ENCODE results near the gene PIEZO1. TPM values are rescaled to one million over a fixed set of nuclear protein-coding genes. Genes with fewer than 3 reads are reported as not detected.

The PIEZO1 gene
- total and polyA plus RNA-seq, 2 donors (not counting 3 experiments of a cell fraction or from before 2014, with no cell fraction given): 298 to 322 TPM

DNA sequence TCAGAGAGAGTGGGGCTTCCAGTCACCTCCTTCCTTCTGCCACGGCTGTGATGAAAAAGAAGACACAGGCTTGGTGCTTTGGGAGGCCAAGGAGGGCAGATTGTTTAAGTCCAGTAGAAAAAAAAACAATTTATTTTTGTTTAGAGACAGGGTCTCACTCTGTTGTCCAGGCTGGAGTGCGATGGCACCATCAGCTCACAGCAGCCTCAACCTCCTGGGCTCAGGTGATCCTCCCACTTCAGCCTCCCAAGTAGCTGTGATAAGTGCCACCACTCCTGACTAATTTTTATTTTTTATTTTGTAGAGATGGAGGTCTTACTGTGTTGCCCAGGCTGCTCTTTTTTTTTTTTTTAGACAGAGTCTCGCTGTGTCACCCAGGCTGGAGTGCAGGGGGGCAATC is 119.5 kb downstream of the PIEZO1 start:
- Histone ChIP-seq H3K79me2 (ENCODE audit: control insufficient read depth, insufficient read depth, low read length) (peaks cover 20% of the 10 kb centered on the region), H3K36me3 (ENCODE audit: control insufficient read depth in 2 of 2, extremely low read depth in 1 of 2, insufficient read depth in 2 of 2, low read length in 2 of 2) (no peaks in the 10 kb centered on the region), H3K9ac (replicated peaks; ENCODE audit: extremely low read depth, insufficient read depth, low read length) (no peak overlapping the region), H3K9me3 (replicated peaks; ENCODE audit: control insufficient read depth, insufficient read depth, low read length) (no peaks in the 10 kb centered on the region), H3K27me3 (ENCODE audit: control insufficient read depth in 2 of 2, insufficient read depth in 2 of 2, low read length in 2 of 2) (no peaks in the 10 kb centered on the region), H3K4me1 (ENCODE audit: control insufficient read depth, extremely low read depth, insufficient read depth, low read length) (peaks cover 20% of the 10 kb centered on the region), H3K9me1 (replicated peaks; ENCODE audit: control insufficient read depth, extremely low read depth, insufficient read depth, low read length) (no peaks in the 10 kb centered on the region), H3K4me3 (replicated peaks in 1 of 3; ENCODE audit: insufficient read depth in 1 of 3, low read depth in 1 of 3, low read length in 3 of 3) (no peak overlapping the region), H3K4me2 (ENCODE audit: insufficient read depth, low read length) (no peak overlapping the region), H4K20me1 (replicated peaks; ENCODE audit: control insufficient read depth, extremely low read depth, insufficient read depth, low read length) (no peaks in the 10 kb centered on the region), H3K27ac (ENCODE audit: insufficient read depth, low read depth, low read length) (no peak overlapping the region), H2AFZ (ENCODE audit: low read depth, low read length) (no peak overlapping the region)
- BruUV-seq (replicated peaks): no TSS peak
- intact Hi-C loops (cut with micrococcal nuclease) (no loop called here), dilution Hi-C loops (cut with MboI; ENCODE audit: extremely low pct_ligation_motif_present, low sequenced_read_pairs) (no loop called here)
- CTCF ChIA-PET: interaction anchor here (1.2 to 1.8 kb wide), 3 partner anchors 10 to 39 kb away, joined by 3 to 8 read pairs (median 5); no protein-coding TSS in a partner anchor
- FAIRE-seq (peak; percentile 4), DNase-seq (ENCODE audit: low read depth, low spot score) (no peak)
- TF ChIP-seq JUN (IDR thresholded peaks at IDR 0.05; ENCODE audit: borderline replicate concordance, insufficient read depth, insufficient read length, low read depth) (no peak), GATA2 (IDR thresholded peaks at IDR 0.05; ENCODE audit: insufficient read depth, insufficient read length, low read depth, low read length) (no peak), POLR2A (IDR thresholded peaks at IDR 0.05; ENCODE audit: low read depth, low read length) (no peak), POLR2AphosphoS5 (IDR thresholded peaks at IDR 0.05; ENCODE audit: insufficient read depth, low read depth, low read length) (no peak), FOS (IDR thresholded peaks at IDR 0.05; ENCODE audit: borderline replicate concordance, insufficient read depth, low read length) (no peak), EZH2 (IDR thresholded peaks at IDR 0.05; ENCODE audit: borderline replicate concordance, low read depth, low read length, severe bottlenecking) (no peak), MYC (IDR thresholded peaks at IDR 0.05; ENCODE audit: low read depth, low read length) (no peak)
- TF ChIP-seq, protein P1, sequence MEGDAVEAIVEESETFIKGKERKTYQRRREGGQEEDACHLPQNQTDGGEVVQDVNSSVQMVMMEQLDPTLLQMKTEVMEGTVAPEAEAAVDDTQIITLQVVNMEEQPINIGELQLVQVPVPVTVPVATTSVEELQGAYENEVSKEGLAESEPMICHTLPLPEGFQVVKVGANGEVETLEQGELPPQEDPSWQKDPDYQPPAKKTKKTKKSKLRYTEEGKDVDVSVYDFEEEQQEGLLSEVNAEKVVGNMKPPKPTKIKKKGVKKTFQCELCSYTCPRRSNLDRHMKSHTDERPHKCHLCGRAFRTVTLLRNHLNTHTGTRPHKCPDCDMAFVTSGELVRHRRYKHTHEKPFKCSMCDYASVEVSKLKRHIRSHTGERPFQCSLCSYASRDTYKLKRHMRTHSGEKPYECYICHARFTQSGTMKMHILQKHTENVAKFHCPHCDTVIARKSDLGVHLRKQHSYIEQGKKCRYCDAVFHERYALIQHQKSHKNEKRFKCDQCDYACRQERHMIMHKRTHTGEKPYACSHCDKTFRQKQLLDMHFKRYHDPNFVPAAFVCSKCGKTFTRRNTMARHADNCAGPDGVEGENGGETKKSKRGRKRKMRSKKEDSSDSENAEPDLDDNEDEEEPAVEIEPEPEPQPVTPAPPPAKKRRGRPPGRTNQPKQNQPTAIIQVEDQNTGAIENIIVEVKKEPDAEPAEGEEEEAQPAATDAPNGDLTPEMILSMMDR (IDR thresholded peaks at IDR 0.05; ENCODE audit: extremely low read depth in 1 of 2, insufficient read depth in 1 of 2, low read depth in 1 of 2, low read length in 2 of 2): no peak
- TF ChIP-seq, protein P2, sequence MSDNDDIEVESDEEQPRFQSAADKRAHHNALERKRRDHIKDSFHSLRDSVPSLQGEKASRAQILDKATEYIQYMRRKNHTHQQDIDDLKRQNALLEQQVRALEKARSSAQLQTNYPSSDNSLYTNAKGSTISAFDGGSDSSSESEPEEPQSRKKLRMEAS (IDR thresholded peaks at IDR 0.05; ENCODE audit: insufficient read depth, insufficient read length): no peak
- POLR2A ChIA-PET: no interaction called here

Small RNA genes lying within 50 kb of the gene (microRNA-seq; reads per million reads assigned to microRNA genes)
- gene MIR4722 (ENCODE audit: borderline number of aligned reads, borderline replicate concordance): not detected

Other genes starting within 250 kb of the PIEZO1 start
- gene ZC3H18, start 214.8 kb downstream of the PIEZO1 start, total RNA-seq: 52.8 and 59.6 TPM in 2 replicates
- 12.1 and 12.7 TPM in 2 replicates for gene ZC3H18, start 214.8 kb downstream of the PIEZO1 start, polyA plus RNA-seq
- not detected in 2 replicates for gene IL17C, start 146.6 kb downstream of the PIEZO1 start, total RNA-seq
- gene IL17C, start 146.6 kb downstream of the PIEZO1 start, polyA plus RNA-seq: 0.14 and 0.17 TPM in 2 replicates
- gene CYBA, start 134.2 kb downstream of the PIEZO1 start, total RNA-seq: 37.0 and 45.8 TPM in 2 replicates
- gene CYBA, start 134.2 kb downstream of the PIEZO1 start, polyA plus RNA-seq: 77.3 and 100 TPM in 2 replicates
- 117 and 142 TPM in 2 replicates for gene MVD, start 122.1 kb downstream of the PIEZO1 start, total RNA-seq
- gene MVD, start 122.1 kb downstream of the PIEZO1 start, polyA plus RNA-seq: 60.3 and 64.4 TPM in 2 replicates
- 0.18 and 0.31 TPM in 2 replicates for gene SNAI3, start 98.7 kb downstream of the PIEZO1 start, total RNA-seq
- gene SNAI3, start 98.7 kb downstream of the PIEZO1 start, polyA plus RNA-seq: 0.30 and 0.38 TPM in 2 replicates
- gene RNF166, start 78.8 kb downstream of the PIEZO1 start, total RNA-seq: 38.8 and 41.8 TPM in 2 replicates
- 27.6 and 34.0 TPM in 2 replicates for gene RNF166, start 78.8 kb downstream of the PIEZO1 start, polyA plus RNA-seq
- gene CTU2, start 78.7 kb downstream of the PIEZO1 start, total RNA-seq: 33.7 and 37.5 TPM in 2 replicates
- 26.1 and 30.8 TPM in 2 replicates for gene CTU2, start 78.7 kb downstream of the PIEZO1 start, polyA plus RNA-seq
- gene CDT1, start 18.6 kb upstream of the PIEZO1 start, total RNA-seq: 26.5 and 30.6 TPM in 2 replicates
- gene CDT1, start 18.6 kb upstream of the PIEZO1 start, polyA plus RNA-seq: 15.6 and 19.3 TPM in 2 replicates
- 148 and 152 TPM in 2 replicates for gene APRT, start 26.7 kb upstream of the PIEZO1 start, total RNA-seq
- gene APRT, start 26.7 kb upstream of the PIEZO1 start, polyA plus RNA-seq: 143 and 179 TPM in 2 replicates
- 32.5 and 40.2 TPM in 2 replicates for gene GALNS, start 71.7 kb upstream of the PIEZO1 start, total RNA-seq
- 21.8 and 23.2 TPM in 2 replicates for gene GALNS, start 71.7 kb upstream of the PIEZO1 start, polyA plus RNA-seq
- gene TRAPPC2L, start 71.9 kb upstream of the PIEZO1 start, total RNA-seq: 61.9 and 80.0 TPM in 2 replicates
- 131 and 151 TPM in 2 replicates for gene TRAPPC2L, start 71.9 kb upstream of the PIEZO1 start, polyA plus RNA-seq
- not detected in 2 replicates for gene PABPN1L, start 81.4 kb upstream of the PIEZO1 start, total RNA-seq
- gene PABPN1L, start 81.4 kb upstream of the PIEZO1 start, polyA plus RNA-seq: not detected in 2 replicates
- gene CBFA2T3, start 192.0 kb upstream of the PIEZO1 start, total RNA-seq: not detected in 2 replicates
- not detected in 2 replicates for gene CBFA2T3, start 192.0 kb upstream of the PIEZO1 start, polyA plus RNA-seq